ENCODE results near the gene CDH4.

CDH4 gene

DNA sequence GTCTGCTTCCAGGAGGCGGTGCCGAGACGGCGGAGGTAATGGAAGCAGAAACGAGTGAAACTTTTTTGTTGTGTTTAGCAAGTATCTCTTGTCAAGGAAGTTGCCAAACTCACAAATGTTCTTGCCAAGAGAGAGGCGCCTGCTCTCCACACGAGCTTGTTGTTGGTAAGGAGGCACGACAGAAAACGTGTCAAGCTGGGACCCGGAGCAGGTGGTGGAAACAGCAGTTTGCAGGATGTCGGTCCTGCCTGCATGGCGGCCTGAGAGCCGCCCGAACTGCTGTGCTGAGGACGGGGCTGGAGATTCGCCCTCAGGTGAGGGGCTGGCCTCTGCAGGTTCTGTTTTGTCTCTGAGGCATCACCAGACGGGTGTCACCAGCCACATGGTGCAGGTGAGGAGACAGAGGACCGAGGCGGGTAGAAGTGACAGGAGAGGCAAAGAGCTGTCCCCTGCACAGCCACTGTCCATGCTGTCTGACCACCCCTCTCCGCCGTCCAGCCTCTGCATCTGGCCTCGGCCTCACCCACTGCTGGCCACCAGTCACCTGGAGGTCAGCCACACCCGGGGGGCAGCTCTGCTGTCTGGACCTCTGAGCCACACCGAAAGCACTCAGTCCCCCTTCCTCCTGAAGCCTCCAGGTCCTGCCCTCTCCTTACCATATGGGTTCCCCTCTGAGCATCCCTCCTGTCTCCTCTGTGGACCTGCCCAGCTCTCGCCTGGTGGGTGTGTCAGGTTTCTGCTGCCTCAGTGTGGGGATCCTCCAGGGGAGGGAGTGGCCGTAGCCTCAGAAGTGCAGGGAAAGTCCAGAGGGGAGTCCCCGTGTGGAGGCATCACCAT is 552.1 kb downstream of the CDH4 start:
- no peaks in the 10 kb centered on the region for H4K20me1 ChIP-seq (ENCODE audit: low read depth, low read length)
- H3K79me2 ChIP-seq (ENCODE audit: insufficient read depth, low read length), result no peaks in the 10 kb centered on the region
- TF ChIP-seq EZH2phosphoT487 (conservative IDR thresholded peaks at IDR 0.05; ENCODE audit: low read length), result no peak
- no peak for TF ChIP-seq CTCF (IDR thresholded peaks at IDR 0.05; ENCODE audit: insufficient read depth, low read length, poor library complexity, severe bottlenecking)
- no peak overlapping the region for H3K4me3 ChIP-seq (ENCODE audit: insufficient read depth, low read length, poor library complexity, severe bottlenecking)
- H3K9ac ChIP-seq (ENCODE audit: low read length), result no peak overlapping the region
- no peaks in the 10 kb centered on the region for H3K9me2 ChIP-seq (replicated peaks; ENCODE audit: insufficient read depth, low read length)
- no peaks in the 10 kb centered on the region for H3K27me3 ChIP-seq (ENCODE audit: low read length)
- H3K9me3 ChIP-seq (ENCODE audit: insufficient read depth, low read length), result no peaks in the 10 kb centered on the region
- no peaks in the 10 kb centered on the region for H3K36me3 ChIP-seq (ENCODE audit: low read length)
- no peak overlapping the region for H3K4me2 ChIP-seq (ENCODE audit: low read depth, low read length, poor library complexity, severe bottlenecking)
- no peaks in the 10 kb centered on the region for H3F3A ChIP-seq (ENCODE audit: insufficient read depth)
- no peak overlapping the region for H2AFZ ChIP-seq (ENCODE audit: low read depth, low read length, severe bottlenecking)
- H3K27ac ChIP-seq (ENCODE audit: low read depth, low read length), result no peak overlapping the region

- Histone ChIP-seq H2AFZ (ENCODE audit: low read depth, low read length, severe bottlenecking) (no peak overlapping the region), H3F3A (ENCODE audit: insufficient read depth) (no peaks in the 10 kb centered on the region), H3K27ac (ENCODE audit: low read depth, low read length) (no peak overlapping the region), H3K4me3 (ENCODE audit: insufficient read depth, low read length, poor library complexity, severe bottlenecking) (no peak overlapping the region), H3K9me2 (replicated peaks; ENCODE audit: insufficient read depth, low read length) (no peaks in the 10 kb centered on the region), H3K9ac (ENCODE audit: low read length) (no peak overlapping the region), H3K4me2 (ENCODE audit: low read depth, low read length, poor library complexity, severe bottlenecking) (no peak overlapping the region), H4K20me1 (ENCODE audit: low read depth, low read length) (no peaks in the 10 kb centered on the region), H3K79me2 (ENCODE audit: insufficient read depth, low read length) (no peaks in the 10 kb centered on the region), H3K36me3 (ENCODE audit: low read length) (no peaks in the 10 kb centered on the region), H3K9me3 (ENCODE audit: insufficient read depth, low read length) (no peaks in the 10 kb centered on the region), H3K27me3 (ENCODE audit: low read length) (no peaks in the 10 kb centered on the region)
- no peak for TF ChIP-seq CTCF (IDR thresholded peaks at IDR 0.05; ENCODE audit: insufficient read depth, low read length, poor library complexity, severe bottlenecking)
- TF ChIP-seq EZH2phosphoT487 (conservative IDR thresholded peaks at IDR 0.05; ENCODE audit: low read length), result no peak
Observed at GRCh38 chr20:61804752-61805295, 552.8 kb downstream of the CDH4 start.

- H3K27me3 ChIP-seq (ENCODE audit: low read length), result no peaks in the 10 kb centered on the region
Observed at GRCh38 chr20:61805365-61805764, 553.3 kb downstream of the CDH4 start.

More at GRCh38 chr20:61805365-61805764, 553.3 kb downstream of the CDH4 start:
- Histone ChIP-seq H3K4me2 (ENCODE audit: low read depth, low read length, poor library complexity, severe bottlenecking) (no peak overlapping the region), H3F3A (ENCODE audit: insufficient read depth) (no peaks in the 10 kb centered on the region), H3K9ac (ENCODE audit: low read length) (no peak overlapping the region), H3K36me3 (ENCODE audit: low read length) (no peaks in the 10 kb centered on the region), H3K27ac (ENCODE audit: low read depth, low read length) (no peak overlapping the region), H3K9me2 (replicated peaks; ENCODE audit: insufficient read depth, low read length) (no peaks in the 10 kb centered on the region), H4K20me1 (ENCODE audit: low read depth, low read length) (no peaks in the 10 kb centered on the region), H2AFZ (ENCODE audit: low read depth, low read length, severe bottlenecking) (no peak overlapping the region), H3K4me3 (ENCODE audit: insufficient read depth, low read length, poor library complexity, severe bottlenecking) (no peak overlapping the region), H3K79me2 (ENCODE audit: insufficient read depth, low read length) (no peaks in the 10 kb centered on the region), H3K9me3 (ENCODE audit: insufficient read depth, low read length) (no peaks in the 10 kb centered on the region)
- TF ChIP-seq EZH2phosphoT487 (conservative IDR thresholded peaks at IDR 0.05; ENCODE audit: low read length) (no peak), CTCF (IDR thresholded peaks at IDR 0.05; ENCODE audit: insufficient read depth, low read length, poor library complexity, severe bottlenecking) (no peak)
